Karpas-422 (cell line): Measurements from ENCODE around the gene TEX19. TPM values are rescaled to one million over a fixed set of nuclear protein-coding genes. Genes with fewer than 3 reads are reported as not detected.
A peak's percentile ranks its signal among the peaks of the same experiment; 100 is the strongest.

ENCODE experiments used
- DNase-seq: peaks from one replicate; pipeline ENCODE4 v3.0.0-alpha.2; 2015
- H2AFZ ChIP-seq: fragments of 200-600 bp; sonication (generic); 2 replicates; pipeline ENCODE4 v1.6.1; 2014; ENCODE audit warnings: antibody characterized with exemption, low read length, mixed read lengths
- H3K27ac ChIP-seq: fragments of 200-600 bp; sonication (generic); 2 replicates; pipeline ENCODE4 v1.5.1; 2014; ENCODE audit warnings: mild to moderate bottlenecking, low read length, moderate library complexity
- H3K27me3 ChIP-seq: fragments of 200-600 bp; sonication (generic); 2 replicates; pipeline ENCODE4 v1.6.1; 2014; ENCODE audit warnings: low read length, mixed read lengths
- H3K36me3 ChIP-seq: fragments of 200-600 bp; sonication (generic); 2 replicates; pipeline ENCODE4 v1.6.1; 2014; ENCODE audit warnings: low read length, mixed read lengths; ENCODE audit not compliant: insufficient read depth
- H3K4me1 ChIP-seq: fragments of 200-600 bp; sonication (generic); 2 replicates; pipeline ENCODE4 v1.6.1; 2014; ENCODE audit warnings: mild to moderate bottlenecking, low read length, mixed read lengths
- H3K4me2 ChIP-seq: fragments of 200-600 bp; sonication (generic); 2 replicates; pipeline ENCODE4 v1.6.1; 2014; ENCODE audit warnings: low read length, low read depth, mild to moderate bottlenecking; ENCODE audit not compliant: poor library complexity, severe bottlenecking
- H3K4me3 ChIP-seq: fragments of 200-600 bp; sonication (generic); 2 replicates; pipeline ENCODE4 v1.5.1; 2014; ENCODE audit warnings: mild to moderate bottlenecking, antibody characterized with exemption, low read length, mixed read lengths
- H3K79me2 ChIP-seq: fragments of 200-600 bp; sonication (generic); 2 replicates; pipeline ENCODE4 v1.6.1; 2014; ENCODE audit warnings: mild to moderate bottlenecking, low read length, mixed read lengths
- H3K9ac ChIP-seq: fragments of 200-600 bp; sonication (generic); 2 replicates; pipeline ENCODE4 v1.6.0; 2014; ENCODE audit warnings: low read length
- H3K9me2 ChIP-seq: fragments of 200-600 bp; sonication (generic), shearing (Covaris generic); replicated peaks from 2 replicates; pipeline ENCODE4 v1.6.0; 2014; ENCODE audit warnings: mild to moderate bottlenecking, low read length, moderate library complexity; ENCODE audit not compliant: insufficient read depth
- H3K9me3 ChIP-seq: fragments of 300-700, 200-600 bp; sonication (generic); 2 replicates; pipeline ENCODE4 v1.6.1; 2014; ENCODE audit warnings: low read length, mixed read lengths
- H4K20me1 ChIP-seq: fragments of 200-600 bp; sonication (generic); 2 replicates; pipeline ENCODE4 v1.6.1; 2014; ENCODE audit warnings: mild to moderate bottlenecking, antibody characterized with exemption, low read length, low read depth; ENCODE audit not compliant: insufficient read depth
- total RNA-seq: library from RNA; depleted of rRNA; stranded (reverse); fragments of >200 nt; shearing (Covaris generic); gene quantifications from 2 replicates; pipeline ENCODE4 v1.2.3, GENCODE V29; 2014; ENCODE audit warnings: low replicate concordance

Gene TEX19
- total RNA-seq, 1 experiment from 2014 or later, result 0.34 TPM

- Histone ChIP-seq H3K4me2 (no peak overlapping the region), H3K4me1 (no peaks in the 10 kb centered on the region), H3K9ac (no peak overlapping the region), H3K79me2 (no peaks in the 10 kb centered on the region), H3K27ac (no peak overlapping the region), H3K36me3 (no peaks in the 10 kb centered on the region), H3K9me2 (no peaks in the 10 kb centered on the region), H3K9me3 (no peaks in the 10 kb centered on the region), H3K27me3 (no peaks in the 10 kb centered on the region), H4K20me1 (0 out of 2 replicates have a peak, but pooled peaks cover 3% of the 10 kb centered on the region), H3K4me3 (no peak overlapping the region), H2AFZ (no peak overlapping the region)
- no peak for DNase-seq
Observed at GRCh38 chr17:82348866-82349265, 10.2 kb upstream of the TEX19 start.

GRCh38 chr17:82349287-82349701 is 9.8 kb upstream of the TEX19 start:
- no peak overlapping the region for H3K9ac ChIP-seq
- no peak overlapping the region for H3K4me2 ChIP-seq
- no peaks in the 10 kb centered on the region for H3K9me2 ChIP-seq
- H3K4me3 ChIP-seq, result no peak overlapping the region
- H2AFZ ChIP-seq, result no peak overlapping the region
- no peak overlapping the region for H3K27ac ChIP-seq
- DNase-seq, result no peak
- no peaks in the 10 kb centered on the region for H3K36me3 ChIP-seq
- 0 out of 2 replicates have a peak, but pooled peaks cover 3% of the 10 kb centered on the region for H4K20me1 ChIP-seq
- no peaks in the 10 kb centered on the region for H3K79me2 ChIP-seq
- H3K9me3 ChIP-seq, result no peaks in the 10 kb centered on the region
- no peaks in the 10 kb centered on the region for H3K4me1 ChIP-seq
- H3K27me3 ChIP-seq, result no peaks in the 10 kb centered on the region

- Histone ChIP-seq H3K4me1 (no peaks in the 10 kb centered on the region), H3K36me3 (no peaks in the 10 kb centered on the region), H4K20me1 (0 out of 2 replicates have a peak, but pooled peaks cover 3% of the 10 kb centered on the region), H3K4me3 (no peak overlapping the region), H3K79me2 (no peaks in the 10 kb centered on the region), H3K9me2 (no peaks in the 10 kb centered on the region), H3K4me2 (no peak overlapping the region), H2AFZ (no peak overlapping the region), H3K27ac (no peak overlapping the region), H3K9ac (no peak overlapping the region), H3K27me3 (no peaks in the 10 kb centered on the region), H3K9me3 (no peaks in the 10 kb centered on the region)
- peak; percentile 81 for DNase-seq
Observed at GRCh38 chr17:82350182-82351030, 8.6 kb upstream of the TEX19 start.

DNA sequence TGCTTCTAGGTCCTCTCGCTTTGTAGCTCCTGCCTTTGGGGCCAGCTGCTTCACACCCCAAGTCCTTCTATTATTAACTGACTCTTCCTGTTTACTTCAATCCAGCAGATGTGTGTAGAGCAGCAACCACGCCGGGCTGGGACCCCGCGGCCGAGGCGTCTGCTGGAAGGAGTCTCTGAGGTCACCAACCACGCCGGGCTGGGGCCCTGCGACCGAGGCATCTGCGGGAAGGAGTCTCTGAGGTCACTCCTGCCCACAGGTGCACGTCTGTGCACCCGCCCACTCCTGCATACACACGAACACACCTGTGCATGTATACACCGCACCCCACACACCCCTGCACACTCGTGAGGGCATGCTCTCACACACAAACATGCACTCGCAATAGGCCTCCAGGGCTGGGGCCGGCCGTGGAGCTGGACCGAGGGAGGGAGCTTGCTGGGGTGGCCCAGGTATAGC is 7.8 kb upstream of the TEX19 start:
- Histone ChIP-seq H3K4me2 (no peak overlapping the region), H3K4me3 (no peak overlapping the region), H3K79me2 (no peaks in the 10 kb centered on the region), H3K36me3 (no peaks in the 10 kb centered on the region), H3K9ac (no peak overlapping the region), H3K27me3 (no peaks in the 10 kb centered on the region), H3K27ac (no peak overlapping the region), H4K20me1 (0 out of 2 replicates have a peak, but pooled peaks cover 3% of the 10 kb centered on the region), H3K4me1 (no peaks in the 10 kb centered on the region), H2AFZ (no peak overlapping the region), H3K9me2 (no peaks in the 10 kb centered on the region), H3K9me3 (no peaks in the 10 kb centered on the region)
- DNase-seq, result no peak

DNA sequence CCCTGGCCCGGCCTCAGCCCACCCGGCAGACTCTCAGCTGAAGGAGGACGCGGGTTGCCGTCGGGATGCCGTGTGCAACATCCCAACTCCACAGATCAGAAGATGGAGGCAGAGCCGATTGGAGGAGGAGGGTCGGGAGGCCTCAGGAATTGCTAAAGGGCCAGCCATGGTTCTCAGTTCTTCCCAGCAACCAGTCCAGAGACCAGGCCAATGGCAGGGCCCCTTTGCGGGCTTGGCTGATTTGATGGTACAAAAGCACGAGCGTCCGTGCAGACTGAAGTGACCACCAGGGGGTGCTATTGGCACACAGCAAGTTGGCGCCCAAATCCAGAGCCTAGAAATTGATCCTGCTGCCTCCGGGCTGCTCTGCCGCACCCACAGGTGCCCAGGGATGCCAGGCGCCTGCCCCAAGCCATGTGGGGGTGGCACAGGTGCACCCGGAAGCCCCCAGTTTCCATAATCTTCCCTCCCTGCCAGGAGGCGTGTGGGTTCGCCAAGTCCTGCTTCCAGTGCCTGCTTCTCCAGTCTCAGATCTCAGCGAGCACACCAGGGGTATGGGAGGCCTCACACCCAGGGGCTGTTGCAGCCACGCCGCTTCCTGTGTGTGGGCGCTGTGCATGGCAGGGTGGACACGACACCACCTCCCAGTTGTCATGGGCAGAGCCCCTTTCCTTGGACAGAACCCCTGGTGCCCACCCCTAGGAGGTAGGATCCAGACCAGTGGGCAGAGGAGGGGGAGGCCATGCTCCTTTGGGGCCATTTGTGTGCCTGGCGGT is 7.1 kb upstream of the TEX19 start:
- Histone ChIP-seq H3K4me1 (peaks cover 6% of the 10 kb centered on the region; the same call in 1 of the 2 replicates), H4K20me1 (0 out of 2 replicates have a peak, but pooled peaks cover 3% of the 10 kb centered on the region), H3K4me2 (no peak overlapping the region), H3K36me3 (no peaks in the 10 kb centered on the region), H2AFZ (no peak overlapping the region), H3K27ac (no peak overlapping the region), H3K4me3 (no peak overlapping the region), H3K9me3 (no peaks in the 10 kb centered on the region), H3K27me3 (no peaks in the 10 kb centered on the region), H3K9me2 (no peaks in the 10 kb centered on the region), H3K9ac (no peak overlapping the region), H3K79me2 (no peaks in the 10 kb centered on the region)
- peak; percentile 94 for DNase-seq

DNA sequence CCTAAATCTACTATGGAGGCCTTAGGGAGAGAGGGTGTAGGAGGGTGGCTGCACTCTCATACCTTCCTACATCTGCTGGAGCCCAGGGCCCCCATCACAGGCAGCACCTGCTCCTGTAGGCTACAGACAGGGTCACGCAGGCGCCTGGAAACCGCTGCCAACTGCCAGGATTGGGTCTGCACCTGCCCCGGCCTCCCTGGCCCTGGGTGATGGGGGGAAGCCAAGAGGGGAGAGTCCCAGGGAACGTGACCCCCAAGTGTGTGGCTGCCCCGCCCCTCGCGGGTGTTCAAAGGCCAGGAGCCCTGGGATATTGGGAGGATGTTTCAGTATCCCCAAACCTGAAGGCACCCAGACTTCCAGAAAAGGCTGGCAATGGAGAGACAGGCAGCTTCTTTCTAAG is 5.6 kb upstream of the TEX19 start:
- no peaks in the 10 kb centered on the region for H3K9me2 ChIP-seq
- DNase-seq, result no peak
- no peaks in the 10 kb centered on the region for H3K36me3 ChIP-seq
- H4K20me1 ChIP-seq, result 0 out of 2 replicates have a peak, but pooled peaks cover 3% of the 10 kb centered on the region
- no peaks in the 10 kb centered on the region for H3K79me2 ChIP-seq
- H3K9me3 ChIP-seq, result no peaks in the 10 kb centered on the region
- no peak overlapping the region for H3K27ac ChIP-seq
- no peak overlapping the region for H2AFZ ChIP-seq
- H3K4me1 ChIP-seq, result peaks cover 7% of the 10 kb centered on the region
- H3K27me3 ChIP-seq, result no peaks in the 10 kb centered on the region
- H3K4me2 ChIP-seq, result no peak overlapping the region
- no peak overlapping the region for H3K9ac ChIP-seq
- H3K4me3 ChIP-seq, result no peak overlapping the region

DNA sequence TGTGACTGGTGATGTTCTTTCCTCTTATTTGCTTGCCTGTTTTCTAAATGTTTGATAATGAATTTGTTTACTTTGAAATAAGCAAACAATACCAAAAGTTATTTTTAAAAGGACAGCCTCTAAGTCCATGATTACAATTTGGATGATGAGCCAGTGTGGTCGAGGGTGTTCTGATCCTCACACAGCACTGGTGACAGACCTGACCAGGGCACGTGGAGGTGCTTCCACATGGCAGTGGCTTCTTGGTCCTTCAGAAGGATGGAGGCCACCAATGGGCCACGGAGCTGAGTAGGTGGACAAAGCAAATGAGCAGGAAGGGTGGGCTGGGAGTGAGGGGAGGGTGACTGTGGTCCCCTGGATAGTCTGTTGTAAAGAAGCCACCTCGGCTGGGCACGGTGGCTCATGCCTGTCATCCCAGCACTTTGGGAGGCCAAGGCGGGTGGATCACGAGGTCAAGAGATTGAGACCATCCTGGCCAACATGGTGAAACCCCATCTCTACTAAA is 4.2 kb upstream of the TEX19 start:
- H3K9me2 ChIP-seq, result no peaks in the 10 kb centered on the region
- no peak overlapping the region for H3K9ac ChIP-seq
- H4K20me1 ChIP-seq, result 0 out of 2 replicates have a peak, but pooled peaks cover 3% of the 10 kb centered on the region
- no peaks in the 10 kb centered on the region for H3K36me3 ChIP-seq
- H2AFZ ChIP-seq, result no peak overlapping the region
- no peak for DNase-seq
- no peak overlapping the region for H3K4me3 ChIP-seq
- no peaks in the 10 kb centered on the region for H3K27me3 ChIP-seq
- H3K4me2 ChIP-seq, result no peak overlapping the region
- H3K4me1 ChIP-seq, result peaks cover 15% of the 10 kb centered on the region
- no peaks in the 10 kb centered on the region for H3K79me2 ChIP-seq
- no peak overlapping the region for H3K27ac ChIP-seq
- H3K9me3 ChIP-seq, result no peaks in the 10 kb centered on the region
